Anterior cingulate cortex (tissue), 58 donors: Measurements from ENCODE around the gene NCKAP1.
"Not testable (repeated sequence)": the region's sequence is repeated elsewhere in the genome, so short reads cannot be mapped to it uniquely, and the experiment has no call there.

Experiments used
- DNase-seq, 58 donors: peaks; one replicate each; lab custom pipeline; 2025; lab: John Stamatoyannopoulos, UW

The NCKAP1 gene

DNA sequence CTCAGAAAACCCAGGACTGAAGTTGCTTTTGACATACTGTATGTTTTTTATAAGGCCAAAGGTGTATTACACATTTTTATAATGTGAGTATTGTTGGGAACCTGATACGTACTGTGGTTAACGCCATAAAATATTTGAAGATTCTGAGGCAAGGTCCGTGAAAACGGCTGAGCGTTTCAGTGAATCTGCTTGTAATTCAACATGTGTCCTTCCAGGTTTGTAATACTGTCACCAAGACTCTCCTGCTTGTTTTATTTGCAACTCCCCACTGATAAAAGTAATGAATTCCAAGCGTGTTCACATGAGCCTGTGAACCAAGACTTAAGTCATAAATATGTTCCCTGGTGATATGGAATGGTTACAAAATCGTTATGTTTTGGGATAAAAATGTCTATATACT, 148.0 kb downstream of the NCKAP1 start:
- DNase-seq: no peak

- DNase-seq: no peak
Measured at GRCh38 chr2:182887753-182888415, 150.4 kb downstream of the NCKAP1 start.

DNA sequence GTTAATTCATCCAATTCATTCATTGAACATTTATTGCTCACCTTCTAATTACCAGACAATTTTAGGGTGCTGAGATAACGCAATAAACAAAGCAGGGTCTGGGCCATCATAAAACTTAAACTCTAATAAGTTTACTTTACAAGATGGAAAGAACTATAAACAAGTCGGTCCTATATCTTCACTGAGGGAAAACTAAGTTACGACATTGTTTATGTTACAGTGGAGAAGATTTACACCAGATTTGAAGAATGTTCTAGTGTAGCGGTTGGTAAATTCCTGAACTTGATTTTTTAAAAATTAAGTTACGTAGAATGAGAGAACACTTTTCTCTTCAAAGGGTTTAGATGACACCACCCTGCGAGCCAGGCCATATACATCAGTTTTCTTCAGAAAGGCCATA, 151.2 kb downstream of the NCKAP1 start:
- no peak for DNase-seq

GRCh38 chr2:182885771-182886170, 152.5 kb downstream of the NCKAP1 start:
- no peak for DNase-seq

DNA sequence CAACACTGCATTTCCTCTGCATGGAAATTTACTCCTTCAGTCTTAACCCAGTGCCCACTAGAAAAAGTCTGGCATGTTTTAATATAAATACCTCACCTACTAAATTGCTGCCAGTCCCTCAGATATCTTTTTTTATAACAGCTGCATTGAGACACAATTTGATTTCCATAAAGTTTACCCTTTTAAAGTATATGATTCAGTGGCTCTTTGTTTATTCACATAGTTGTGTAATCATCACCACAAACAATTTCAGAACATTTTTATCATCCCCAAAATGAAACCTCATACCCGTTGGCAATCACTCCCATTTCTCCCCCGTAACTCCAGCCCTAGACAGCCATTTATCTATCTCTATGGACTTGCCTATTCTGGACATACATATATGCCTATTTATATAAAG, 154.8 kb downstream of the NCKAP1 start:
- no peak for DNase-seq

GRCh38 chr2:182880100-182880499, 158.2 kb downstream of the NCKAP1 start:
- not testable (repeated sequence) for DNase-seq

DNA sequence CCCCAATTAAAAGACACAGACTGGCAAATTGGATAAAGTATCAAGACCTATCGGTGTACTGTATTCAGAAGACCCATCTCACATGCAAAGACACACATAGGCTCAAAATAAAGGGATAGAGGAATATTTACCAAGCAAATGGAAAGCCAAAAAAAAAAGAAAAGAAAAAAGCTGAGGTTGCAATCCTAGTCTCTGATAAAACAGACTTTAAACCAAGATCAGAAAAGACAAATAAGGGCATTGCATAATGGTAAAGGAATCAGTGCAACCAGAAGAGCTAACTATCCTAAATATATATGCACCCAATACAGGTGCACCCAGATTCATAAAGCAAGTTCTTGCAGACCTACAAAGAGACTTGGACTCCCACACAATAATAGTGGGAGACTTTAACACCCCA, 161.6 kb downstream of the NCKAP1 start:
- DNase-seq: not testable (repeated sequence)

- DNase-seq: no peak
Measured at GRCh38 chr2:182870227-182870626, 168.0 kb downstream of the NCKAP1 start.

DNA sequence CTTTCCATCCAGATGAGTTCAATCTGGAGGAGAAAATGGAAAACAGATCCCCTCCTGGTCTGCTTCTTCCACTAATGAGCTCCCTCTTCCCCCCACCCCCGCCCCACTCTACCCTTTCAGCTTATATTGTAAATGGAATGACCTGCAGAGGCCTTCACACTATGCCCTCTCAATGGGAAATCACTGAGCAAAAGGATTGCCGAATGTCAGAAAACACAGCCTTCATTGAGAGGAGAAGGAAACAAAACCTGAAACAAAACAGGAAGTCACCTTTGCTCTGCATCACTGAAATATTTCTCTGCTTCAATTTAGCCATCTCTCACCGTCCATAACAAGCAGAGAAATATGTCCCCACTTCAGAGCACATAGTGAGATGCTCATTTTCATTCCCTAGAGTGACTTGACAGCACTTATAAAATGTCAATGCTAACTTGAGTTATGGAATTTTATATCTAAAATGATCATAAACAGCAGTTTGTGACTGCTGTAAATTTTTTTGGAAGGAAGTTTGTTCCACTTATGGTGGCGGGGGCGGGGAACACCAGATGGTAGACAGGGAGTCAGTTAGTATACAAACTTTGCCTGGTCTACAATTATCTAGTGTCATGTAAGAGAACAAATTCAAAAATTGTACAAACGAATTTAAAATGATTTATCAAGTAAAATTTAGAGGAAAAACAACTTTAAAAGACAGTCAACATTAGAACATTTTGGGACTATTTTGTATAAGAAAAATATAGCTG, 170.0 kb downstream of the NCKAP1 start:
- peak in 7 of 58 donors; percentile 2 to 32 (median 7) for DNase-seq

DNA sequence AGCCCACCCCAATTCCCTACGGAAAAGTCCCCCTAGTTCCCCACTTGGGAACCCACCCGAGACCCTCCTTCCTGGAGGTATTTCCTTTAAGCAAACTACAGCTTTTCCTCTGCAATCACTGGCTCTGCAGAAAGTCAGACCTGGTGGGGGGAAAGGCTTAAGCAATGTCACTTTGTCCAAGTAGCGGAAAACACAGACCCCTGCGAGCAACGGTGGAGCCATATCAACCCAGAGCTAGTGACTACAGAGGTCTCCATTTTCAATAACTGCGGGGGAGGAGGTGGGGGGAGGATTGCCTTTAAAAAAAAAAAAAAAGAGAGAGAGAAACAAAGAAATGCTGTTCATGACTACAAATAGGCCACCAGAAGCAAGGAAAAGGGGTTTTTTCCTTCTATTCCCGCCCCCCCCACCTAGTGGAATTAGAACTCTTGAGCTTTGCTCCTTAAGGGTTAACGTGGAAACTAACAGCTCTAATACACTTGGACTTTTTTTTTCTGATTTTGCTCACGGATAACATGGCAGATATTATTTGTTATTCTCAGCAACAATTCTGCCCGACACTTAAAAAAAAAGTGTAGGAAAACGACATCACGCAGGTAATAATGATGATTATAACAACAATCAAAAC, 170.7 kb downstream of the NCKAP1 start:
- no peak for DNase-seq

DNA sequence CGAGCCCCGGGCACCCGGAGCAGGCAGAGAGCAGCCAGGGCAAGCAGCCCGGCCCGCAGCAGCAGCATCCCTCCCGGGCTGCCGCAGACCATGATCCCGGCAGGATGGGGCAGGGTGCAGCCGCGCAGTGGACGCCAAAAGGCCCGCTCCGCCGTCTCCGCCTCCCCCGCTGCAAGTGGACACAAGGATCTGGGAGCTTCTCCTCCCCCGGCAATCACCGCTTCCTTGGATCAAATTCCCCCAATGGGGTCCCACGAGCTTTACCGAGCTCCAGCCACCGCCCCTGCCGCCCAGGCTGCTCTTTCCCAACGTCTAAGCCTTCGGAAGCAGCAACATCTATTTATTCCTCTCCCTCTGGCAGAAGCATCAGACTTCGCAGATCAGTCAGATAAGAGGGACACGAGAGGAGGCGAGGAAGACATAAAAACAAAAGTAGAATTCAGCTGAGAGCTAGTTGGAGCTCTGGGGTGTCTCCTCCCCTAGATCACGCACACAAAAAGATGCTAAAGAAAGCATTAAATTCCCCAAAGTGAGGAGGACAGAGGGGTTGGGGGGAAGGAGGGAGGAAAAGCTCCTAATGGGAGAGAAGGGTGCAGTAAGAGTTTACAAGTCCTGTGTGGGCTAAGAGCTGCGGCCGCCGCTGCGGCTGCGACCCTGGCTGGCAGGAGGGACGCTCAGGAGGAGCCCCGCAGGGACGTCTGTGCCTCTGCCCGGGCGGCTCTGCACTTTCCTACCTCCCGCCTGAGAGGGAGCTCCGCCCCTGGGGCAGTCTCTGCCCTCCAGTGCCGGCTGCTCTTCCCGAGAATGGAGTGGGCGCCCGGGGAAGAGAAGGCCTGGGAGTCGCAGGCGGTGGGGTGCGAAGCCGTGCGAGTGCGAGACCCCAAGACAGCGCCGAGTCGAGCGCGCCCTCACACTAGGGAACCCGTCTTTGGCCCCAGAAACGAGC, 171.5 kb downstream of the NCKAP1 start, which contains the start of gene FRZB:
Gene FRZB, minus strand, starts transcription at position 177 of the 946 bp plus-strand sequence. Its CDS starts 85 bp downstream, at position 92.
- peak in 10 of 58 donors; percentile 2 to 22 (median 12) for DNase-seq

GRCh38 chr2:182866095-182866460, 172.2 kb downstream of the NCKAP1 start:
- peak in 4 of 58 donors; percentile 3 to 16 (median 14) for DNase-seq

DNA sequence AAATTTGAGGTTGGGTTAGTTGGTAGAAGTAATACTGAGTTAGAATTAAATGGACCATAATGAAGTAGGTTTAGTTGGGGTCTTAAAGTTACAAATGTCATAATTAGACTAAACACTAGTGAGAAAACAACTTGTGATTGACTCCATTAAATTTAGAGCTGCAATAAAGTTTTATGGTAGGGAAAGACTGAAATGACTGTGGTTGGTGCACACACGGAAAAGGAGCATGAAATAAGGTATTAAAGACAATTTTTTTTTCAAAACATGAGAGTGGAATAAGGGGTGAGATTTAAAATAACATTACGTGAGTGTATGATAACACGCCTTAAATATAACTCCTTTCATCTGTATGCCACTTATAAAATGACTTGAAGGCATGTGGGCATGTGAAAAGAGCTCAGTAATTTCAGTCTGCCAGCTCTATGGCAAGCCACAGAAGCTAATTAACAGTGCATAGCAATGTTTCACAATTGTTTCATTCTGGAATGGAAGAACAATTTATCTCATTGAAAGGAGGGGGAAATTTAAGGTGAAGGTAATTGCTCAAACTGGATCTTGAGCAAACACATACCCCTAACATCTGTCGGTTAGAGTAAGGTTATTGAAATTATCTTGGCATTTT, 173.2 kb downstream of the NCKAP1 start:
- DNase-seq: no peak

DNA sequence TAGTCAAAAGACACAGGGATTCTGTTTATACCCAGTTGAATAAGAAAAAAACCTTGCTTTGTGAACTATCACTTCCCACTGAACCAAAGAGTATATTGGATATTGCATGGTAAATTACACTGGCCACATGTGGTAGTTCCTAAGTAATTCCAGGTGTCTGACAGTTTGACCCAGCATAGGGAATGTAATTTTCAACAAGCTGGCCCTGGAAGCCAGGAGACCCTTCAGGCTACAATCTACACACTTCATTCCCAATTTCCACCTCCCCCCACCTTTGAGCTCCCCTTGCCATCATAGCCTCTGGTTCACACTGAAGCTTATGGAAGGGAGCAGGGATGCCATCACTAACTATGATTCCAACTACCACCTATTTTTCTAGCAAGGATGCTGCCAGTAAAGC, 174.6 kb downstream of the NCKAP1 start:
- no peak for DNase-seq

GRCh38 chr2:182862091-182862490, 176.2 kb downstream of the NCKAP1 start:
- peak in 1 of 58 donors; percentile 2 for DNase-seq

GRCh38 chr2:182860858-182861257, 177.4 kb downstream of the NCKAP1 start:
- no peak for DNase-seq
